B cell (primary cell): ENCODE measurements around the gene SMIM10L2A.

ENCODE experiments used
- CTCF ChIP-seq: fragments of 200-600 bp; IDR thresholded peaks from one replicate; pipeline ENCODE4 v1.8.0; 2022; ENCODE audit warnings: antibody characterized with exemption, mild to moderate bottlenecking
- EZH2 ChIP-seq: IDR thresholded peaks from 2 replicates; pipeline ENCODE4 v1.6.1; 2012; ENCODE audit warnings: borderline replicate concordance, low read depth, mild to moderate bottlenecking, moderate library complexity, low read length; ENCODE audit not compliant: insufficient read depth, poor library complexity, severe bottlenecking

- TF ChIP-seq CTCF (peak; percentile 21), EZH2 (no peak)
Observed at GRCh38 chrX:135463937-135464336, 42.2 kb downstream of the SMIM10L2A start.
